ENCODE results near the gene SLC44A1.

SLC44A1 gene

DNA sequence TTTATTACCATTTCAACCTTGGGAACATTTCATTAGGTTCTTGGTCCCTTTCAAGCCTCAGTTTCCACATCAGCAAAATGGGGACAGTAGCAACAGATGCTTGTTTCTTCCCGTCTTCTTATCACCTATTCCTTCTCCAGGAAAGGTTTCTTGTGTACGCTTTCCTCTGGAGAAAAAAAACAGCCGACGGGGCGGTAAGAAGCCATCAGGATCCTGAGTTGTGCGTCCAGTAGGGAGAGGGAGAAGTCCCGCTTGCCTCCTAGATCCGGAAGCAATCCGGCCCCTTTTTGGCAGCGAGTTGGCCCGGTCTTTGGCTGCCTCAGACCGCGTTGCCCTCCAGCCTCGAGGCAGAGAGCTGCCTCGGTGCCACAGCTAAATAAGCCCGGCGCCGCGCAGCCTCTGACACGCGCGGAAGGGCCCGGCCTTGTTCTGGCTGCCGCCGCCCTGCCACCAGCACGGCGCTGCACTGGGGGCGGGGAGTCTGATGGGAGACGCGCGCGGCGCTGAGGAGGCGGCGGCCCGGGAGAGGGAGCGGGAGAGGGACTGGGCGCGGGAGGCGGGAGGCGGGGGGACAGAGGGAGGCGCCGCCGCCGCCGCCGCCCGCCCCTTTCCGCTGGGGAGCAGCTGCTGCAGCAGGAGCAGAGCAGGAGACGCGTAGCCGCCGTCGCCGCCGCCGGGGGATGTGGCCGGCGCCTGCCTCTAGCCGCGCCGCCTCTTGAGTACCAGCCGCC lies at the start of gene SLC44A1:
Gene SLC44A1 (plus strand): TSS at position 649 of the 731 bp plus-strand sequence. CDS start 218 bp downstream, outside the sequence.
- DNase-seq, result peak; percentile 94

DNA sequence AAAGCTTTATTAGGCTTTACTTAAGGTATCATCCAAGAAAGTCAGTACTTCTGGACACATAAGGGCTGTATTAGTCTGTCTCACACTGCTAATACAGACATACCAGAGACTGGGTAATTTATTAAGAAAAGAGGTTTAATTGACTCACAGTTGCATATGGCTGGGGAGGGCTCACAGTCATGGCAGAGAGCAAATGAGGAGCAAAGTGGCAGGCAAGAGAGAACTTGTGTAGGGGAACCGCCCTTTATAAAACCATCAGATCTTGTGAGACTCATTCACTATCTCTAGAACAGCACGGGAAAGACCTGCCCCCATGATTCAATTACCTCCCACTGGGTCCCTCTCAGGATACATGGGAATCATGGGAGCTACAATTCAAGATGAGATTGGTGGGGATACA lies 49.2 kb upstream of the SLC44A1 start:
- DNase-seq, result no peak

DNA sequence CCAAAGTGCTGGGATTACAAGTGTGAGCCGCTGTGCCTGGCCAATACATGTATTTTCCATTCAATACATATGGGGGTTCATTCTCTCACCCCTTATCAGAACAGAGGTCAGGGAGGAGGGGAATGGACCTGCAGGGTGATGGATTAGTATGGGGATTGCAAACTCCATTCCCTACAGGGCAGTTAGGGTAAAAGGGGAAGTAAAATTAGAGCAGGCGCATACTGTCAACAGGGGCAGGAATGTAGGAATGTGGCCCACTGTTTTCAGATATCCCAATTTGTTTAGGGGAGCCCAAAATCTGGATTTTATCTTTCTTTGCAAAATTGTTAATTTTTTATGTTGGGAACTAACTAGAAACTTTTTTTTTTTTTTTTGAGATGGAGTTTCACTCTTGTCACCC lies 46.4 kb upstream of the SLC44A1 start:
- no peak for DNase-seq

DNA sequence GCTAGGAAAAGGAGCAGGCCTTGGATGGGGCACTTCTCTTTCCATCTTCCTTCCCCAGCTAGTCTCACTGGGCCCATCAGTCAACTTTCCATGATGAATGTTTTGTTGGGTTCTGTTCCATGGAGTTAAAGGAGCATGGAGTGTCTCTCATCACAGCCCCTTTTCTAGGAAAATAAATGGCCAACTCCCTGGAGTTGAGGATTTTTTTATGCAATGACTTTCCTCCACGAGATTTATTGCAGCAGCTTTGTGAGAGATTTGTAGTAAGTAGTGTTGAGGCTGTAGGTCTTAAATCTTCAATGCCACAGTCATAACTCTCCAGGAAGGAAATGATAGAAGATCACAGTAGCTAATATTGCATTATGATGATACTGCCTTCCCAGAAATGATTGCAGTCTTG lies 45.6 kb upstream of the SLC44A1 start:
- no peak for DNase-seq

DNA sequence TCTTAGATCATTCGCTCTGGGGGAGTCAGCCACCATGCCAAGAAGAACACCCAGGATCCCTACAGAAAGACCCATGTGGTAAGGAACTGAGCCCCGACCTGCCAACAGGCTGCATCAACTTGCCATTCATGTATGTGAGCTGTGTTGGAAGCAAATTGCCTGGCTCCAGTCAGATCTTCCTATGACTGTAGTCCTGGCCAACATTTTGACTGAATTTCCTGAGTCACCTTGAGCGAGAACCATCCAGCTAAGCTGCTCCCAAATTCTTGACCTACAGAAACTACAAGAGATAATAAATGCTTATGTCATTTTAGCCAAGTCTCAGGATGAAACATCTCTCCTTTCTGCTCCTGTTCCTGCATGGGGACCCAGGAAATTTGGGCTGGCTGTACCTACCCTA lies 40.0 kb upstream of the SLC44A1 start:
- DNase-seq, result no peak

DNA sequence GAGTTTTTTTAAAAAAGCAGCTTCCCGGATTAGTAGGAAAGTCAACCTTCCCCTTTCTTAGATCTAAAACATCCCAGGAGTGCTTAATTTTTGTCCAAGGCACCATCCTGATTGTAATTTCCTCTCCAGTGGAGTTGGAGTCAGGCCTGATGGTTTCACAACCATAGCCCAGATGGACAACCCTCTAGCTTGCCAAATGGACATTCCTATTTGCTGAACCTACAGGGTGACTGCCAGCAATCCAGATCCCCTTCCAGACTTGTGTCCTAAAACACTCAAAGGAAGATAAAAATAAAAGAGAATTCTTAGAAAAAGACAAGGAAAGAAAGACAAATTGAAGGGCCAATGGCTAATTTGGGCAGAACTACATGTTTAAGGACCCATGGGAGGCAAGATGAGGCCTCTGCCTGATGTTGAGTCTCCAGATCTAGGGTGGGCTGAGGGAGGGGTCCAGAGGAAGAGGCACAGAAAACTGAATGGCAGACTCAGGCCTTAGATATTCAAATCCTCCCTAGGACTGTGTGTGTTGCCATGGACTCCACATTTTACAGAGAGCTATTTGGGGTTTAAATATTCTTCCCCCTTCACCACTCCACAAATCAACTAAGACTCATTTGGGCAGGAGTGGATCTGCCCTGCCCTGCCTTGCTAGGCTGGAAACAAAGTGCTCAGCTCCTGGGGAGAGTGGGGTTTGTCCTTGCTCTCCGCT lies 38.5 kb upstream of the SLC44A1 start:
- DNase-seq, result no peak

DNA sequence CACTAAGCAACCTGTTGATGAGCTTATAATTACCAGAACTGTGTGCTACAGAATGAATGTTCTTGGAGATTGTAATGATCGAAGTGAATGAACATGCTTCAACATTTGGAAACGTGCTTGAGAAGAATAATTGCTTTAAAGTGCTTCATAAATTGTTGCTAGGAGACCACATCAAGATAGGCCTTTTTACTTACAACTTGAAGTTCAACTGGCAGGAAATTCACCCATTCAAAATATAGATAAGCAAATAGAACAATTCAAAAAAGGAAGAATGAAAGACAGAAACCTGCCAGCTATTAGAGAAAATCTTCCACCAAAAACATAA lies 38.0 kb upstream of the SLC44A1 start:
- DNase-seq, result no peak

DNA sequence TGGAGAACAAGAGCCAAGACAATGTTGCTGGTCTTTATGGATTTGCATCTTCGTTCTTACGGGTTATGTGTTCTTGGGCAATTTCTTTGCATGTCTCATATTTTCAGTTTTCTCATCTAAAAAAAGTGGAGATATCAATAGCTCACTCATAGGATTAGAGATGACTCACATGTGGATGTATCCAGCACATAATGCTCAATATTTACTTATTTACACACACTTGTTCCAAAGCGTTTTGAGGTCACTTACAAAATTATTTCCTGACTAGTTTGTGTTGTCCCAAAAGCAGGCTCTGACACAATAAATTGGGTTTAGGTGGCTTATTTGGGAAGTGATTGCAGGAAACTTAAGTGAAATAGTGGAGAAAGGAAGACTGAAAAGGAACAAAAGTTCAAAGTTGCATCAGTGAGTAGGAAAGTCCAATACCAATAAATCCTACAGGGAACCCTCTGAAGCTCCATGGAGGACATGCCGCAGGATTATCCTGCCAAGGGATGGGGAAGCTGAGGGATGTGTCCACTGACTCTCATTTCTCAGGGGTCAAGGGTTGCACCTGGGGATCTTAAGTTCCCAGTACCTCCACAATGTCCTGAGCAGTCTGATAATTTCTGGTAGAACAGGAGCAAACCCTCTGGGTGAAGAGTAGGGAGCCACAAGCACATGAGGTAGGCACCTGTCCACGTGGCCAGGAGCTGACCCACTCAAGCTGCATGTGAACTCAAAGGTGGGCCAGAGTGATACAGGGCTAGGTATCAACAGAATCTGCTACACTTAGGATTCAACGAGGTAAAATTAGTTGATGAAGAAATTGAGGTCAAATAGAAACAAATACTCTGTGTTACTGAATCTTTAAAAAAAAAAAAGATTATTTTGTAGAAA lies 37.4 kb upstream of the SLC44A1 start:
- DNase-seq, result no peak

DNA sequence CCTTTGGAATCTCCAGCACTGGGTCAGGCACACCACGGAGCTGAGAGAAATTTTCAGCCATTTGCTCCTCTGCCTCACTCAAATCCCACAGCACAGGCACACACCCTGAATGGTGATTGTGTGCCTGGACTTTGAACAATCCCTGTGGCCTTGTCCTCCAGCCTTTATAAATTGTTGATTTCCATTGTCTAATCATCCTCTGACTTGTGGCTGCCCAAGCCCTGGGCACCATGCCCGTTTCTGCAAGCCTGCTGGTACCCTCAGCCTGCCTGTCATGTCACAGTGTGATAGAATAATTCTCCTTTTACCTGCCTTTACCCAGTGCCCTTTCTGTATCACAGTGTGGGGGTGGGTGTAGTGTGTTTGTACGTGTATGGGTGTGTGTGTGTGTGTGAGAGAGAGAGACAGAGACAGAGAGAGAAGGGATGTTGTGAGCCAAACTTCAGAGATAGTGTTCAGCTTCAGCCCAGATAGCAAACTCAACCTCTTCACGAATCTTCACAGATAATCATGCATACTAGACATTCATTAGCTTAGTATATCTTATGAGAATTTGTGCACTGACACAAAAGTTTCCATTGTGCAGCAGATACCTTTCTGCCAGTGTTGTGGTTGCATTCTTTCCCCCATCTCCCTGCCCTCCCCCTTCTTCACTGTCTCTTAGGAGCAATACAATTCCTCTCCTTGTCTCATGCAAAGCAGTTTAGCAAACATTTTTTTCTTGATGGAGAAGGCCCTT lies 27.8 kb upstream of the SLC44A1 start:
- no peak for DNase-seq

DNA sequence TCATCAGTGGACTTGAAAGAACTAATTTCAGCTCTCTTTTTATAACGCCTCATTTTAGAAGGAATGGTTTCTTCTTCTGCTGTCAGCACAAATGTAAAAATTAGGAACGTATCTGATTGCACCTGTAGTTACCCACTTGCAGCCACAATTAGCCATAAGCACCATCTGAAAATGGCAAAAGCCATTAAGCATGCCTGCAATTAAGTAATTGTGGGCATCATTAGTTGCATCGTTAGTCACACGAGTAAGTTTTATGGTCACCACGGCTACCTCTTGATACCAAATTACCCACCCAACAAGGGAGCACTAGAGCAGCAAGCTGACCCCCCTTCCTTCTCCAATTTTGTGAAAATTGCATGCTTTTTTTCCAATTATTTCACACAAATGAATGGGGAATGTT lies 25.8 kb upstream of the SLC44A1 start:
- peak; percentile 9 for DNase-seq

DNA sequence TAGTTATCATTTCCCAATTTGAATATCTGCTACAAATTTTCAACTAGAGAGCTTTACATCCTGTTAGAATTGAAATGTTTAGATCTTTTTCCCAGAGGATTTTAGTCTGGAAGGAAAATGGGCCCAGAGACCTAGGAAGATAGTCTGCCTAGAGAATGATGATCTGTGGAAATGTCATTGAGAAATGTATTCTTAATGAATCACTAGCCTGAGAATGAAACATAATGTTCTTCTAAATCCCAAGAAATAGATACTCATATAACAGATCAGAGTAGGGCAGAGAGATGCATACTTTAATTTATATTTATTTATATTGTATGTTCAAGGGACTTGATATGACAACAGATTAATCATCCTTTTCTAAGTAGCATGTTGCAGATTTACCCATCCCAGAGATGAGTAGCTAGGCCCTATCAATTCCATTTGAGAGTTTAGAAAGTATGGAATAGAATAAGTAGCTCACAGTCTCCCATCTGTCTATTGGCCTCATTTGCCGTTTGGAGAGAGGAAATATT lies 25.1 kb upstream of the SLC44A1 start:
- no peak for DNase-seq

DNA sequence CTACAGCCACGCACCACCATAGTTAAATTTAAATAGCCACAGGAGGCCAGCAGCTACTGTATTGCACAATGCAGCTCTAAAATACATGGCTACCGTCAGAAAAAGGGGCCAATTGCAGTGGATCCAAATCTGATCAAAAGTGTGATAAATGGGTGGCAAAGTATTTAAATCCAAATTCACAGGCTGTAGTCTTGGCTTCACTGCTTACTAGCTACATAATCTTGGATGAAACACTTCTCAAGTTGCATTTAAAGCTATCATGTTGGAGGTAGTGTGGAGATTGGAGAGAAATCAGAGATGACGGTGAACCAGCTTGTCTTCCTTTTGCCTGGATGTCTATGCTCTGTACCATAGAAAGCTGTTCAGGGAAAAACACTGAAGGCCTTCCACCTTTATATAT lies 24.0 kb upstream of the SLC44A1 start:
- DNase-seq, result no peak

DNA sequence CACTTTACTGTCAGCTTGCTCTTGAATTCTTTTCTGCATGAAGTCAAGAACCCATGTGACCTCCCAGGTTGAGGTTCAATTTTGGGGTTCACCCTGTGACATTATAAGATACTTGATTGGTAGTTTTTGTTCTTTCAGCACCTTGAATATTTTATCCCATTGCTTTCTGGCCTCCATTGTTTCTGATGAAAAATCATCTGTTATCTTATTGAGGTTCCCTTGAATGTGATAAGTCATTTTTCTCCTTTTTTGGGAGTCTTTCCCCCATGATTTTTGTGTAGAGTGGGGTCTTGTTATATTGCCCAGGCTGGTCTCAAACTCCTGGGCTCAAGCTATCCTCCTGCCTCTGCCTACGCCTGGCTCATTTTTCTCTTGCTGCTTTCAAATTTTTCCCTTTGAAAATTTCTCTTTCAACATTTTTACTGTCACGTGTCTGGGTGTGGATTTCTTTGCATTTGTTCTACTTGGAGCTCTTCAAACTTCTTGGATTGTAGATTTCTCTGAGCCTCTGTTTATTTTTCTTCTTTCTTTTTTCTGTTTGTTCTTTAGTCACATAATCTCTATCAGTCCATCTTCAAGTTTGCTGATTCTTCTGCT lies 20.8 kb upstream of the SLC44A1 start:
- no peak for DNase-seq

DNA sequence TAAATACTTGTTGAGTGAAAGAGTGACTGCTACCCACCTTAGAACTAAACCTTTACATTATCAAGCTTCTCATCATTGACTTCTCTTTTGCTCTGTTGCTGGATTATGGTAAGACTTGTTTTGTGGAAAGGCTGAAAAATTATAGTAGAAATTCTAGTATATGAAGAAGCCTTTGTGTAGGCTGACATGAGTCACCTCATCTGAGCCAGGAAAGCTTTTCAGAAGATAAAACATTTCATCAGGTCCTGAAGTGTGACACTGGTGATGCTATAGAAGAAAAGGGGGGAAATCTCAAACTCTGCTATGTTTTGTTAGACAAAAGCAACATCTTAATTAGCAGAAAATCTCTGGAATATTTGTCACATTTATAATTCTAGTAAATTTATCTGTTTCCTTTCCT lies 18.4 kb upstream of the SLC44A1 start:
- DNase-seq, result no peak

DNA sequence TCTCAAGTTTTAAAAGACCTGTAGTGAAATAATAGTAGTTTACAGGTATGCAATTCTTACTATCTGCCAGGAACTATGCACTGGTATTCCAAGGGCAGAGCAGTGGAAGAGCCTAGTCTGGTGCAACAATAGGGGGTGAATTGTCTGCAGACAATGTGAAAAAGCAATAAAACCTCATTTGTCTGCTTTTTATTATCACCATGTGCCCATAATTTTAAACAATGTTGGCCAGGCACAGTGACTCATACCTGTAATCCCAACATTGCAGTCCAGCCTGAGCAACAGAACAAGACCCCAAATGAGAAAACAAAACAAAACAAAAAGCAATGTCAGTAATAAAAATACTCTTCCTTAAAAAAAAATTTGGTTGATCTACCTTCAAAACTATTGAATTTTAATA lies 12.2 kb upstream of the SLC44A1 start:
- no peak for DNase-seq

DNA sequence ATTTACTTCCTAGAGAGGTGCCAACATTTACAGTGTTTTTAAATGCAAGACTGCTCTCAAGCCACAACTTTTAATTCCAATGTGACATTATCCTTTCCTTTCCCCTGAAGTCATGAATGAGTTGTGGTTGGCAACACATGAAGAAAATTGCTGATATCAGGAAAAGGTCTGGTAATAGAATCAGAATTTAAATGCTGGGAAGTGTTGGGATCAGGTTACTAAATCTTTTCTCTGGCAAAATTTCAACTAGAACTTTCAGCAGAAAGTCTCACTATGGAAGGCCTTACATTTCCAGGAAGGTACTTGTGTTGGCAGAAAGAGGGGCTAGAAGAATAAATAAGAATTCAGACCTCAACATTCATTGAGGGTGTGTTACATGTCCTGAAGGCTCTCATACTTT lies 10.6 kb upstream of the SLC44A1 start:
- no peak for DNase-seq

DNA sequence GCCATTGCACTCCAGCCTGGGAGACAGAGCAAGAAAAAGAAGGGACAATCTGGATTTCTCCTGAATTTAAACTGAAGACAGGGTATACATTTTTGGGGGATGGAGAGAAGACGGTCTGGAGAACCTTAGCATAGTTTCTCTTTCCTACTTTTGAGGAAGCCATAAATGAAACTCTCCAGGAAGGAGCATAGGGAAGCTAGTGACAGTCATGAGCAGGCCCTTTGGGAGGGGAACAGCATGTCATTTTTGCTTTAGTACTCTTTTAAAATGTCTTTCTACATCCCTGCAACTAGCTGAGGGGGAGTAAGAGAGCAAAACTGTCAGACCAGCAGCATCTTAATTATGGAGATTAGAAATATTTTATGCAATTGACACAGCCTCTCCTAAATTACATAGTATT lies 8.2 kb upstream of the SLC44A1 start:
- DNase-seq, result no peak

DNA sequence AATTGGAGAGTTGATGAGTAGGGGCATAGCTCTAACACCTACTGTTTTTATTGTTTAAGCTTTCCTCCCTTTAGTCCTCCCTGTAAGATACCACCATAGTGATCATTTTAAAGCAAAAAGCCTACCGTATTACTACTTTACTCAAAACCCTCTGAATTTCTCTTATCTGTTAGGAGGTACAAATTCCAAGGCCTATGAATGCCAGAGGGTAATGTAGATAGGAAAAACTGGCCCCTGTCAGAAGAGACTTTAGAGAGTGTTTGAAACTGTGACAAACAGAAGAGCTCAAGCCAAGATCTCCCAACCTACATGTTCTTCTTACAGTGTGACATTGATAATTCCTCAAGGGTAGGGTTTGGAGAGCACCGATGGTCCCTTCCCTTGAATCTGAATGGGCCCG lies 7.2 kb upstream of the SLC44A1 start:
- no peak for DNase-seq

DNA sequence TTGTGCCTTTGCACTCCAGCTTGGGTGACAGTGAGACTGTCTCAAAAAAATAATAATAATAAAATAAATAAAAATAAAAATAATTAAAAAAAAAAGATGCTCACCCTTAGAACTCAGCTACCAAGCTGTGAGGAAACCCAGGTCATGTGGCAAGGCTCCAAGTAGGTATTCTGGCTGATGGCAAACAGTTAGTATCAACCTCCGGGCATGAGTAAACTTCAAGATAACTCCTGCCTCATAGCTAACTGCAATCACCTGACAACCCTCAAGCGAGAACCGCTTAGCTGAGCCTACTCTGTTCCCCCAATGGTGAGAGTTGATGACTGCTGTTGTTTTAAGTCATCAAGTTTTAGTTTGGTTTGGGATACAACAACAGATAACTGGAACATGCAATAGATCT lies 6.1 kb upstream of the SLC44A1 start:
- DNase-seq, result no peak

DNA sequence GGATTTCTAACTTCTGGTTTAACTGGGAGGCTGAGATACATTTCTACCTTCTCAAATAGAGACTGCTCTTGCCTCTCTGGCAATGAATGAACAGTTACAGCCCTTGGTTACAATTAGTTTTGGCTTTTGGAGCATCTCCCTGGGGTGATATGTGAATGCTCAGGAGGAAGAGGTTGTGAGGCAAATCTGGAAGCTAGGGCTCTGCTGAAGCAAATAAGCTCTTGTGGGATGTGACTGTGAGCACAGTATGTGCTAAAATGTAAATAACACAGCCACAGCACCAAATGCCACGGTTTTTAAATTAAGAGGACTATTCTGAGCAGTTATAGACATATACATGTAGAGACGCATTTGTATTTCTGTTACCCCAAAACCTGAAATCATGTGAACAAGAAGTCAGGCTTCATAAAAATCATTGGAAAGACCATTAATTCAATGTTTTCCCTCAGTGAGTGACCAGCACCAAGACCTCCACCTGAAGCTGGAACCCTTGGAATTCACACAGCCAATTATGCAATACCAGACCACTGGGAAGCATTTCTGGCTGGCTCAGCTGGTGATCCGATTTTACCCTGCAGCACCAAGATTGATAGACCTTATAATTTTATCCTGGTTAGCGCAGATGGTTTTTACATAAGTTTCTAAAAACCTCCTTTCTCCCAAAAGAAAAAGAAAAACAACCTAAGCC lies 3.0 kb upstream of the SLC44A1 start:
- no peak for DNase-seq

DNA sequence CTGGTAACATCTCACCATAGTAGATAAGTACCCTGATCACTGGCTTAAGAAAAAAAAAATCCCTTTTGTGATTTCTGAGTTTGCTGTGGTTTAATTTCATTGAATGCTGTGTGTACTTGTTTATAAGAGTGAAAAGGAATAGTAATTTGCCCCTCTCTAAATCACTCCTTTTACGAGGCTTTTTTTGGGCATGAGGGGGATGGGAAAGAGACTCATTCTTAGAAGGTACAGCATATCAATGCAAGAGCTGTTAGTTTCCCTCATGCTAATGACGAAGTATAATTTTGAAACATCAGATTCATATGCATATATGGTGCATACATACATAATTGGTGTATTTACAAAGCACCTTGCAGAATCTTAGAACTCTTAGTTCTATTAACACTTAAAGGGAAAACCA lies 2.4 kb upstream of the SLC44A1 start:
- DNase-seq, result no peak

DNA sequence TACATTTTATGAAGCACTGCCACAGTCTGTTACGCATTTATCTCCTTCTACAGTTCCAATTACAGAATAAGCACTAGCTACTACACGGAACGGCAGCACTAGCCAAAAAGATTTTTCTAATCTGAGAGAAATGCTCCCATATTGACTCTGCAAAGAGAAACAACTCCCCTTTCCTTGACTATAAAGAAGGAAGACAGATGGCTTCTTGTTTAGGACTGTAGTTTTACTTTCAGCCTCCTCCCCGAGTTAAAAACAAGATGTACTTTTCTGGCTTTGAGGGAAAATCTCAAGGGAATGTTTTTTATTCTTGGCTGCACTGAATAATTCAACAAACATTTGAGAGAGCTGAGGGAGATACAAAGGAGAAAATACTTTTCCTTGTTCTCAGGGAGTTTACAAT lies 1.9 kb upstream of the SLC44A1 start:
- DNase-seq, result no peak
